Measurements from ENCODE around the gene APBB2.

GRCh38 chr4:41006141-41006540, 208.2 kb downstream of the APBB2 start:
- TF ChIP-seq CTCF (IDR thresholded peaks at IDR 0.05) (no peak), POLR2A (IDR thresholded peaks at IDR 0.05) (no peak)
